WTC11 (cell line): Measurements from ENCODE around the gene TACSTD2. TPM values are rescaled to one million over a fixed set of nuclear protein-coding genes. Genes with fewer than 3 reads are reported as not detected.

Source experiments
- ATAC-seq: fragments of 200-7000 bp; cut with Tn5 transposase; 2 replicates; pipeline ENCODE4 v1.10.0; 2021; ENCODE audit warnings: mild to moderate bottlenecking, moderate library complexity
- CTCF ChIA-PET: fragments of 300-600 bp; sonication (Branson Sonifier 250); formaldehyde crosslinking; loops from one replicate; lab custom pipeline; 2021; ENCODE audit warnings: antibody characterized with exemption; lab: Charles Lee
- POLR2A ChIA-PET: fragments of 350-600 bp; sonication (Branson Sonifier 250); formaldehyde crosslinking; loops from one replicate; lab custom pipeline; 2021; ENCODE audit warnings: antibody characterized with exemption; lab: Charles Lee
- DNase-seq: peaks from one replicate; pipeline ENCODE4 v3.0.0; 2021; ENCODE audit warnings: low spot score
- H3K27ac Mint-ChIP-seq: 2 replicates; pipeline ENCODE4 v1.8.0; 2021; ENCODE audit warnings: mixed read lengths
- H3K27me3 Mint-ChIP-seq: 2 replicates; pipeline ENCODE4 v1.8.0; 2021; ENCODE audit warnings: low read depth, mild to moderate bottlenecking, moderate library complexity, mixed read lengths
- H3K36me3 Mint-ChIP-seq: 2 replicates; pipeline ENCODE4 v1.8.0; 2021; ENCODE audit warnings: mixed read lengths
- H3K4me1 Mint-ChIP-seq: 2 replicates; pipeline ENCODE4 v1.8.0; 2022; ENCODE audit warnings: mixed read lengths
- H3K4me3 Mint-ChIP-seq: 2 replicates; pipeline ENCODE4 v1.8.0; 2021; ENCODE audit warnings: mild to moderate bottlenecking, moderate library complexity, mixed read lengths
- H3K9me3 Mint-ChIP-seq: 2 replicates; pipeline ENCODE4 v1.8.0; 2021; ENCODE audit warnings: mixed read lengths
- FOXK1 ChIP-seq: sonication (generic); formaldehyde crosslinking; IDR thresholded peaks from 2 replicates; pipeline ENCODE4 v1.8.0; 2022; ENCODE audit warnings: mild to moderate bottlenecking, moderate library complexity, missing genetic modification reagents
- JUN ChIP-seq: sonication (generic); formaldehyde crosslinking; IDR thresholded peaks from 2 replicates; pipeline ENCODE4 v1.8.0; 2023; ENCODE audit warnings: mild to moderate bottlenecking, missing genetic modification reagents
- SMAD4 ChIP-seq: sonication (generic); formaldehyde crosslinking; IDR thresholded peaks from 2 replicates; pipeline ENCODE4 v1.8.0; 2022; ENCODE audit warnings: mild to moderate bottlenecking, missing genetic modification reagents
- ZNF416 ChIP-seq: fragments of 250-450 bp; sonication (Bioruptor Pico); IDR thresholded peaks from 2 replicates; pipeline ENCODE4 v1.9.0; 2021; ENCODE audit warnings: mild to moderate bottlenecking, inconsistent platforms
- total RNA-seq: library from RNA; stranded (reverse); gene quantifications from 3 replicates; pipeline ENCODE4 v1.2.3, GENCODE V29; 2021
- TF ChIP-seq, protein P1 (sequence below): sonication (generic); formaldehyde crosslinking; IDR thresholded peaks from 2 replicates; pipeline ENCODE4 v1.8.0; 2023; ENCODE audit warnings: missing genetic modification reagents, mild to moderate bottlenecking, borderline replicate concordance
- TF ChIP-seq, protein P2 (sequence below): sonication (generic); formaldehyde crosslinking; IDR thresholded peaks from 2 replicates; pipeline ENCODE4 v1.8.1; 2022; ENCODE audit warnings: missing genetic modification reagents, borderline replicate concordance
- TF ChIP-seq, protein P3 (sequence below): fragments of 250-450 bp; sonication (Bioruptor Pico); conservative IDR thresholded peaks from 2 replicates; pipeline ENCODE4 v1.9.0; 2021; ENCODE audit warnings: mild to moderate bottlenecking
- TF ChIP-seq, protein P4 (sequence below): sonication (generic); formaldehyde crosslinking; IDR thresholded peaks from 2 replicates; pipeline ENCODE4 v1.8.1; 2022; ENCODE audit warnings: low read depth, mild to moderate bottlenecking, moderate library complexity, missing genetic modification reagents, borderline replicate concordance
- TF ChIP-seq, protein P5 (sequence below): sonication (generic); formaldehyde crosslinking; IDR thresholded peaks from 2 replicates; pipeline ENCODE4 v1.8.0; 2023; ENCODE audit warnings: missing genetic modification reagents
- TF ChIP-seq, protein P6 (sequence below): sonication (generic); formaldehyde crosslinking; IDR thresholded peaks from 2 replicates; pipeline ENCODE4 v1.8.1; 2023; ENCODE audit warnings: mild to moderate bottlenecking, missing genetic modification reagents, moderate library complexity

TACSTD2 gene
- total RNA-seq, 1 experiment from 2014 or later, result 0.50 TPM

- TF ChIP-seq, protein P1, sequence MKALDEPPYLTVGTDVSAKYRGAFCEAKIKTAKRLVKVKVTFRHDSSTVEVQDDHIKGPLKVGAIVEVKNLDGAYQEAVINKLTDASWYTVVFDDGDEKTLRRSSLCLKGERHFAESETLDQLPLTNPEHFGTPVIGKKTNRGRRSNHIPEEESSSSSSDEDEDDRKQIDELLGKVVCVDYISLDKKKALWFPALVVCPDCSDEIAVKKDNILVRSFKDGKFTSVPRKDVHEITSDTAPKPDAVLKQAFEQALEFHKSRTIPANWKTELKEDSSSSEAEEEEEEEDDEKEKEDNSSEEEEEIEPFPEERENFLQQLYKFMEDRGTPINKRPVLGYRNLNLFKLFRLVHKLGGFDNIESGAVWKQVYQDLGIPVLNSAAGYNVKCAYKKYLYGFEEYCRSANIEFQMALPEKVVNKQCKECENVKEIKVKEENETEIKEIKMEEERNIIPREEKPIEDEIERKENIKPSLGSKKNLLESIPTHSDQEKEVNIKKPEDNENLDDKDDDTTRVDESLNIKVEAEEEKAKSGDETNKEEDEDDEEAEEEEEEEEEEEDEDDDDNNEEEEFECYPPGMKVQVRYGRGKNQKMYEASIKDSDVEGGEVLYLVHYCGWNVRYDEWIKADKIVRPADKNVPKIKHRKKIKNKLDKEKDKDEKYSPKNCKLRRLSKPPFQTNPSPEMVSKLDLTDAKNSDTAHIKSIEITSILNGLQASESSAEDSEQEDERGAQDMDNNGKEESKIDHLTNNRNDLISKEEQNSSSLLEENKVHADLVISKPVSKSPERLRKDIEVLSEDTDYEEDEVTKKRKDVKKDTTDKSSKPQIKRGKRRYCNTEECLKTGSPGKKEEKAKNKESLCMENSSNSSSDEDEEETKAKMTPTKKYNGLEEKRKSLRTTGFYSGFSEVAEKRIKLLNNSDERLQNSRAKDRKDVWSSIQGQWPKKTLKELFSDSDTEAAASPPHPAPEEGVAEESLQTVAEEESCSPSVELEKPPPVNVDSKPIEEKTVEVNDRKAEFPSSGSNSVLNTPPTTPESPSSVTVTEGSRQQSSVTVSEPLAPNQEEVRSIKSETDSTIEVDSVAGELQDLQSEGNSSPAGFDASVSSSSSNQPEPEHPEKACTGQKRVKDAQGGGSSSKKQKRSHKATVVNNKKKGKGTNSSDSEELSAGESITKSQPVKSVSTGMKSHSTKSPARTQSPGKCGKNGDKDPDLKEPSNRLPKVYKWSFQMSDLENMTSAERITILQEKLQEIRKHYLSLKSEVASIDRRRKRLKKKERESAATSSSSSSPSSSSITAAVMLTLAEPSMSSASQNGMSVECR, result no peak
- TF ChIP-seq, protein P2, sequence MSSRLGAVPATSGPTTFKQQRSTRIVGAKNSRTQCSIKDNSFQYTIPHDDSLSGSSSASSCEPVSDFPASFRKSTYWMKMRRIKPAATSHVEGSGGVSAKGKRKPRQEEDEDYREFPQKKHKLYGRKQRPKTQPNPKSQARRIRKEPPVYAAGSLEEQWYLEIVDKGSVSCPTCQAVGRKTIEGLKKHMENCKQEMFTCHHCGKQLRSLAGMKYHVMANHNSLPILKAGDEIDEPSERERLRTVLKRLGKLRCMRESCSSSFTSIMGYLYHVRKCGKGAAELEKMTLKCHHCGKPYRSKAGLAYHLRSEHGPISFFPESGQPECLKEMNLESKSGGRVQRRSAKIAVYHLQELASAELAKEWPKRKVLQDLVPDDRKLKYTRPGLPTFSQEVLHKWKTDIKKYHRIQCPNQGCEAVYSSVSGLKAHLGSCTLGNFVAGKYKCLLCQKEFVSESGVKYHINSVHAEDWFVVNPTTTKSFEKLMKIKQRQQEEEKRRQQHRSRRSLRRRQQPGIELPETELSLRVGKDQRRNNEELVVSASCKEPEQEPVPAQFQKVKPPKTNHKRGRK (CRISPR knock-in tag), result no peak
- no peak for TF ChIP-seq FOXK1 (CRISPR knock-in tag)
- TF ChIP-seq, protein P3, sequence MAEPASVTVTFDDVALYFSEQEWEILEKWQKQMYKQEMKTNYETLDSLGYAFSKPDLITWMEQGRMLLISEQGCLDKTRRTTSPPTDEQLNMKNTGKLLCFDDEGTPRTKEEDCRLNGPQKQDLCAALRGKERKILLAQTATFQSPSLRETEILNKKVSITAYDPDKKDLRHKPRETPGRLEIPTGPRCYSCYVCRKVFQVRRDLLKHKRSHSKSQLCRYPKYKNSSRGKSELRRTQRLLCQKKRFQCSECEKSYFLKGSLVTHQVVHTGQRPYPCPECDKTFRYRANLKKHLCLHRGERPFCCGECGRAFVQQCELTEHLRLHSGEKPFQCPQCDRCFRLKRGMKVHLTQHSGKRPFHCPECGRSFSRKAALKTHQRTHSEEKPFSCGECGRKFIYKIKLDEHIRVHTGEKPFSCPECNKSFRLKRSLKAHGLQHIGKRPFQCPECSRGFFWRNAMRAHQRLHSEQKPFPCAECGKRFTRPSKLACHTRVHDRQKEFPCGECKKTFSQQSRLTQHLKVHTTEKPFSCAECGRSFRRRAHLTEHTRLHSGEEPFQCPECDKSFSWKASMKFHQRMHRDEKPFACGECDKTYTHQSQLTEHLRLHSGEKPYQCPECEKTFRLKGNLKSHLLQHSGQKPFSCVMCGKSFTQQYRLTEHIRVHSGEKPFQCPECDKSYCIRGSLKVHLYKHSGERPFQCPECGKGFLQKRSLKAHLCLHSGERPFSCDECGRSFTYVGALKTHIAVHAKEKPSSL (CRISPR knock-in tag), result no peak
- TF ChIP-seq, protein P4, sequence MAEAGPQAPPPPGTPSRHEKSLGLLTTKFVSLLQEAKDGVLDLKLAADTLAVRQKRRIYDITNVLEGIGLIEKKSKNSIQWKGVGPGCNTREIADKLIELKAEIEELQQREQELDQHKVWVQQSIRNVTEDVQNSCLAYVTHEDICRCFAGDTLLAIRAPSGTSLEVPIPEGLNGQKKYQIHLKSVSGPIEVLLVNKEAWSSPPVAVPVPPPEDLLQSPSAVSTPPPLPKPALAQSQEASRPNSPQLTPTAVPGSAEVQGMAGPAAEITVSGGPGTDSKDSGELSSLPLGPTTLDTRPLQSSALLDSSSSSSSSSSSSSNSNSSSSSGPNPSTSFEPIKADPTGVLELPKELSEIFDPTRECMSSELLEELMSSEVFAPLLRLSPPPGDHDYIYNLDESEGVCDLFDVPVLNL (CRISPR knock-in tag), result no peak
Observed at GRCh38 chr1:58529284-58529683, 47.8 kb downstream of the TACSTD2 start (continued).

DNA sequence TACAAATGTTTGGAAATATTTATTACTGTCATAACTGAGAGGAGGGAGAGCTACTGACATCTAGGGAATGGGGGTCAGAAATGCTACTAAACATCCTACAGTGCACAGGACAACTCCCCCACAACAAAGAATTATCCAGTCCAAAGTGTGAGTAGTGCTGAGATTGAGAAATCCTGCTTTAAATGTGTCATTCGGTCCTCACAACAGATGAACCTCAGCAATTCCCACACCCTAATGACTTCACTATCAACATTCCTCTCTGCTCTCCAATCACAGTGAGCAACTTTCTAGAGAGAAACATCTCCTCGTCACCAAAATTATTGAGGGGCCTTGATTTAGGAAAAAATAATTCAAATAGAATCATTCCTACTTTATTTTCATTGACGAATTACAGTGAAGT is 48.5 kb downstream of the TACSTD2 start:
- Mint-ChIP-seq H3K4me1 (no peaks in the 10 kb centered on the region), H3K27me3 (no peaks in the 10 kb centered on the region), H3K4me3 (no peak overlapping the region), H3K27ac (no peak overlapping the region), H3K9me3 (no peaks in the 10 kb centered on the region), H3K36me3 (no peaks in the 10 kb centered on the region)
- POLR2A ChIA-PET, result no interaction called here
- DNase-seq (no peak), ATAC-seq (no peak)
- TF ChIP-seq, protein P5, sequence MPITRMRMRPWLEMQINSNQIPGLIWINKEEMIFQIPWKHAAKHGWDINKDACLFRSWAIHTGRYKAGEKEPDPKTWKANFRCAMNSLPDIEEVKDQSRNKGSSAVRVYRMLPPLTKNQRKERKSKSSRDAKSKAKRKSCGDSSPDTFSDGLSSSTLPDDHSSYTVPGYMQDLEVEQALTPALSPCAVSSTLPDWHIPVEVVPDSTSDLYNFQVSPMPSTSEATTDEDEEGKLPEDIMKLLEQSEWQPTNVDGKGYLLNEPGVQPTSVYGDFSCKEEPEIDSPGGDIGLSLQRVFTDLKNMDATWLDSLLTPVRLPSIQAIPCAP (CRISPR knock-in tag), result no peak
- TF ChIP-seq SMAD4 (no peak), JUN (CRISPR knock-in tag) (no peak), ZNF416 (CRISPR knock-in tag) (no peak)
- TF ChIP-seq, protein P2 (CRISPR knock-in tag), result no peak
- TF ChIP-seq, protein P6, sequence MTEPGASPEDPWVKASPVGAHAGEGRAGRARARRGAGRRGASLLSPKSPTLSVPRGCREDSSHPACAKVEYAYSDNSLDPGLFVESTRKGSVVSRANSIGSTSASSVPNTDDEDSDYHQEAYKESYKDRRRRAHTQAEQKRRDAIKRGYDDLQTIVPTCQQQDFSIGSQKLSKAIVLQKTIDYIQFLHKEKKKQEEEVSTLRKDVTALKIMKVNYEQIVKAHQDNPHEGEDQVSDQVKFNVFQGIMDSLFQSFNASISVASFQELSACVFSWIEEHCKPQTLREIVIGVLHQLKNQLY (CRISPR knock-in tag), result no peak
- TF ChIP-seq, protein P1, result no peak
- CTCF ChIA-PET, result no interaction called here
